HCT116 (cell line): ENCODE results near the gene CAV1.

ENCODE experiments used
- CEBPB ChIP-seq: IDR thresholded peaks from 2 replicates; pipeline ENCODE4 v1.6.1; 2012; ENCODE audit warnings: low read depth
- CTCF ChIP-seq, 3 experiments: fragments of 200-600 bp in 1 of 3; sonication (generic) in 1 of 3; IDR thresholded peaks in 2 of 3; conservative IDR thresholded peaks in 1 of 3; 2 replicates each; pipeline ENCODE4 v1.5.1; 2012 to 2017; ENCODE audit warnings: low read depth in 2 of 3, low read length in 2 of 3, antibody characterized with exemption in 1 of 3, borderline replicate concordance in 1 of 3, control low read depth in 1 of 3, mild to moderate bottlenecking in 1 of 3, mixed read lengths in 1 of 3, mixed run types in 1 of 3, moderate library complexity in 1 of 3; ENCODE audit not compliant: insufficient read depth in 1 of 3
- EZH2 ChIP-seq: fragments of 200-600 bp; sonication (generic); IDR thresholded peaks from 2 replicates; pipeline ENCODE4 v1.6.1; 2017; ENCODE audit warnings: antibody characterized with exemption, mixed run types
- POLR2A ChIP-seq: IDR thresholded peaks from 2 replicates; pipeline ENCODE4 v1.7.0; 2011; ENCODE audit warnings: borderline replicate concordance; ENCODE audit not compliant: insufficient read depth, insufficient read length; ENCODE audit errors: extremely low read depth
- RAD21 ChIP-seq: IDR thresholded peaks from 2 replicates; pipeline ENCODE4 v1.6.1; 2012; ENCODE audit warnings: low read depth, mild to moderate bottlenecking
- REST ChIP-seq: IDR thresholded peaks from 2 replicates; pipeline ENCODE4 v1.6.1; 2012; ENCODE audit warnings: low read depth
- TCF7L2 ChIP-seq: IDR thresholded peaks from 2 replicates; pipeline ENCODE4 v1.7.0; 2011; ENCODE audit warnings: borderline replicate concordance, inconsistent platforms; ENCODE audit not compliant: insufficient read depth, insufficient read length; ENCODE audit errors: extremely low read depth
- YY1 ChIP-seq: IDR thresholded peaks from 2 replicates; pipeline ENCODE4 v1.6.1; 2011; ENCODE audit warnings: low read length, low read depth, moderate library complexity, mild to moderate bottlenecking; ENCODE audit not compliant: insufficient replicate concordance; ENCODE audit errors: extremely low read depth

GRCh38 chr7:116490351-116490750, 34.5 kb upstream of the CAV1 start:
- TF ChIP-seq RAD21 (no peak), CEBPB (no peak), CTCF (IDR thresholded peaks at IDR 0.05 in 2 of 3, conservative IDR thresholded peaks at IDR 0.05 in 1 of 3; ENCODE audit: borderline replicate concordance in 1 of 3, insufficient read depth in 1 of 3, low read depth in 2 of 3, low read length in 2 of 3) (no peak), TCF7L2 (no peak), YY1 (no peak), POLR2A (no peak), EZH2 (no peak), REST (no peak)
